A549 (cell line): ENCODE results near the gene ZBTB44. TPM values are rescaled to one million over a fixed set of nuclear protein-coding genes. Genes with fewer than 3 reads are reported as not detected.

ENCODE experiments used
- ATAC-seq, 2 experiments: fragments of 200-7000 bp in 1 of 2; fragments of >200 bp in 1 of 2; cut with Nextera tagmentation in 1 of 2; cut with Tn5 transposase in 1 of 2; 3 replicates each; pipeline versions ENCODE4 v1.8.0 to v1.9.1; 2018 to 2020; ENCODE audit warnings: mild to moderate bottlenecking in 1 of 2, moderate library complexity in 1 of 2
- CTCF ChIA-PET: fragments of 300-600 bp; sonication (Branson Sonifier 250); formaldehyde crosslinking; extraction: SDS; loops from one replicate; lab custom pipeline; 2021; ENCODE audit warnings: antibody characterized with exemption, inconsistent platforms; lab: Yijun Ruan, JAX
- POLR2A ChIA-PET: fragments of 350-600 bp; formaldehyde crosslinking; extraction: SDS; loops from one replicate; lab custom pipeline; 2021; ENCODE audit warnings: antibody characterized with exemption, inconsistent platforms; lab: Yijun Ruan, JAX
- DNase-seq, 2 experiments: peaks; one replicate each; pipeline versions ENCODE4 v3.0.0 to v3.0.0-alpha.2; 2011 to 2016; ENCODE audit warnings: low read depth in 1 of 2, low spot score in 1 of 2
- FAIRE-seq: peaks from 2 replicates; lab custom pipeline; 2011; peaks lifted over from hg19 to GRCh38; lab: Jason Lieb, UNC
- H3K27ac ChIP-seq, 2 experiments: fragments of >200 bp; sonication (Bioruptor Twin); formaldehyde crosslinking; 3 replicates each; pipeline ENCODE4 v1.5.1; 2016 to 2017
- H3K4me1 ChIP-seq: fragments of >200 bp; sonication (Bioruptor Twin); formaldehyde crosslinking; 3 replicates; pipeline ENCODE4 v1.6.1; 2016
- H3K4me2 ChIP-seq: fragments of >200 bp; sonication (Bioruptor Twin); formaldehyde crosslinking; 3 replicates; pipeline ENCODE4 v1.6.1; 2016
- H3K4me3 ChIP-seq: fragments of >200 bp; sonication (Bioruptor Twin); formaldehyde crosslinking; 3 replicates; pipeline ENCODE4 v1.5.1; 2016
- H3K9me3 ChIP-seq: fragments of >200 bp; sonication (Bioruptor Twin); formaldehyde crosslinking; 3 replicates; pipeline ENCODE4 v1.6.1; 2016
- ATOH8 ChIP-seq: fragments of 250-450 bp; sonication (Bioruptor Pico); IDR thresholded peaks from 2 replicates; pipeline ENCODE4 v1.5.0; 2020; ENCODE audit warnings: low read depth, mild to moderate bottlenecking, moderate library complexity
- CBX2 ChIP-seq: fragments of 200-600 bp; sonication (generic); IDR thresholded peaks from 2 replicates; pipeline ENCODE4 v1.6.1; 2016; ENCODE audit warnings: low read depth, mild to moderate bottlenecking, borderline replicate concordance
- CBX8 ChIP-seq: fragments of 200-600 bp; sonication (generic); IDR thresholded peaks from 2 replicates; pipeline ENCODE4 v1.6.1; 2016
- CEBPB ChIP-seq, 2 experiments: fragments of >200 bp in 1 of 2; sonication (Bioruptor Twin) in 1 of 2; formaldehyde crosslinking in 1 of 2; IDR thresholded peaks; 2 replicates each; pipeline ENCODE4 v1.6.1; 2012 to 2016
- CTCF ChIP-seq: fragments of >200 bp; sonication (Bioruptor Twin); formaldehyde crosslinking; IDR thresholded peaks from 3 replicates; pipeline ENCODE4 v1.5.1; 2016
- FOSB ChIP-seq: fragments of 250-450 bp; sonication (Bioruptor Pico); IDR thresholded peaks from 2 replicates; pipeline ENCODE4 v1.5.0; 2020; ENCODE audit warnings: mild to moderate bottlenecking, moderate library complexity
- HES2 ChIP-seq: fragments of >200 bp; sonication (Bioruptor Twin); formaldehyde crosslinking; IDR thresholded peaks from 2 replicates; pipeline ENCODE4 v1.6.1; 2016
- HMGXB4 ChIP-seq: fragments of 250-450 bp; sonication (Bioruptor Pico); IDR thresholded peaks from 2 replicates; pipeline ENCODE4 v1.5.0; 2021; ENCODE audit warnings: mild to moderate bottlenecking, moderate library complexity, borderline replicate concordance
- HOXA7 ChIP-seq: fragments of 250-450 bp; sonication (Bioruptor Pico); IDR thresholded peaks from 2 replicates; pipeline ENCODE4 v1.5.0; 2020; ENCODE audit warnings: mild to moderate bottlenecking, moderate library complexity
- HOXB5 ChIP-seq: fragments of 250-450 bp; sonication (Bioruptor Pico); IDR thresholded peaks from 2 replicates; pipeline ENCODE4 v1.5.0; 2020; ENCODE audit warnings: mild to moderate bottlenecking, moderate library complexity
- JUNB ChIP-seq: fragments of >200 bp; sonication (Bioruptor Twin); formaldehyde crosslinking; IDR thresholded peaks from 2 replicates; pipeline ENCODE4 v1.6.1; 2016
- KDM1A ChIP-seq: fragments of 200-600 bp; sonication (generic); IDR thresholded peaks from 2 replicates; pipeline ENCODE4 v1.6.1; 2016; ENCODE audit warnings: low read depth, mild to moderate bottlenecking
- NPAS2 ChIP-seq: fragments of 250-450 bp; sonication (Bioruptor Pico); IDR thresholded peaks from 2 replicates; pipeline ENCODE4 v1.8.0; 2022; ENCODE audit warnings: mild to moderate bottlenecking, moderate library complexity, borderline replicate concordance
- POLR2A ChIP-seq: IDR thresholded peaks from 2 replicates; pipeline ENCODE4 v1.6.1; 2012; ENCODE audit warnings: mild to moderate bottlenecking, low read length
- RARB ChIP-seq: fragments of 250-450 bp; sonication (Bioruptor Pico); IDR thresholded peaks from 2 replicates; pipeline ENCODE4 v1.8.0; 2021; ENCODE audit warnings: mild to moderate bottlenecking, moderate library complexity
- SMC3 ChIP-seq: fragments of >200 bp; sonication (Bioruptor Twin); formaldehyde crosslinking; IDR thresholded peaks from 3 replicates; pipeline ENCODE4 v1.6.1; 2018; ENCODE audit warnings: inconsistent platforms
- ZSCAN20 ChIP-seq: fragments of 250-450 bp; sonication (Bioruptor Pico); IDR thresholded peaks from 2 replicates; pipeline ENCODE4 v1.8.0; 2022; ENCODE audit warnings: mild to moderate bottlenecking, moderate library complexity
- WGBS: methylation state at CpG from one replicate; pipeline ENCODE4 v1.1.6; 2017; ENCODE audit errors: missing lambda C conversion rate; 5-methylcytosine and 5-hydroxymethylcytosine counted together
- polyA plus RNA-seq, 4 experiments: library from polyadenylated mRNA; depleted of rRNA in 3 of 4; stranded (reverse); fragments of >200 nt; fragmentation: RNase III in 1 of 4; extraction: RNeasy Plus Mini Kit Qiagen cat#74134 plus additional on column Dnase treatment in 1 of 4; gene quantifications; 2 replicates in 3 of 4; 3 replicates in 1 of 4; pipeline ENCODE4 v1.2.3, GENCODE V29; 2011 to 2017
- TF ChIP-seq, protein P1 (sequence below): IDR thresholded peaks from 2 replicates; pipeline ENCODE4 v1.6.1; 2012

ZBTB44 gene
- polyA plus RNA-seq, 2 of the 4 experiments (the other 2 are of a cell fraction) = 6.7 to 16.1 TPM

DNA sequence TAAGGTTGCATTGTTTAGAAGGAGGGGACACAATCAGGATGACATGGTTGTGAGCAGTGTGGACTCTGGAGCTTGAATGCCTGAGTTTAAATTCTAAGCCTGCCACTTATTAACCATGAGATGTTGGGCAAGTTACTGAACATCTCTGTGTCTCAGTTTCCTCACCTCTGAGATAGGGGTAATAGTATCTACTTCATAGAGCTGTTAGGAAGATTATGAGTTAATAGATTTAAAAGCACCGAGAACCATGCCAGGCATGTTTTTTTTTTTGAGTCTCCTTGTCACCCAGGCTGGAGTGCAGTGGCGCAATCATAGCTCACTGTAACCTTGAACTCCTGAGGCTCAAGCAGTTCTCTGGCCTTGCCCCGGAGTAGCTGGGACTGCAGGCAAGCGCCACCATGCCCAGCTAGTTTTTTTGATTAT is 121.9 kb downstream of the ZBTB44 start:
- CTCF ChIA-PET = interaction anchor here (1.4 to 1.7 kb wide), 2 partner anchors 8 to 20 kb away, joined by 3 to 6 read pairs; no protein-coding TSS in a partner anchor
- FAIRE-seq (no peak), ATAC-seq (no peak)

DNA sequence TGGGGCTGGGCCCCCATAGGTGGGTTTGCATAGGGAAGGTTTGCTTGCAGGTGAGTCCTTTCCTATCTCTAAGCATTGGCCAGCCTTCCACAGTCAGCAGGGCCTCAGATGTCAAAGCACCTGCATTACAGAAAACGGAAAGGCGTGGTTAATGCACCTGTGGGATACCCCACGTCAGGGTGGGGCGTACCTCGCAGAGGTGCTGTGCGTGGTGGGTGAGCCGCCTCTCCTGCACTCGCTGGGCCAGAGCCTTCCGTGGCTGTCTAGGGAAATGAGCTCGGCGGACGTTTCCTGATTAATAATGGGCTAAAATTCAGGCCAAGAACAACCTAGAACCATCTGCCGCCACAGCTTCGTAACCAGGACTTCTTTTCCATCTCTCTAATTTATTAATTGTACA is 122.8 kb downstream of the ZBTB44 start:
- DNase-seq (no peak), FAIRE-seq (no peak), ATAC-seq (no peak)
- Histone ChIP-seq H3K27ac (no peak overlapping the region), H3K4me2 (no peak overlapping the region), H3K4me3 (no peak overlapping the region), H3K4me1 (no peaks in the 10 kb centered on the region), H3K9me3 (no peaks in the 10 kb centered on the region)
- 91% methylated on average over 12 of the region's 14 CpGs for WGBS
- no peak for TF ChIP-seq KDM1A
- no peak for TF ChIP-seq JUNB
- no peak for TF ChIP-seq CBX8
- TF ChIP-seq SMC3 = no peak
- TF ChIP-seq ATOH8 = no peak
- no peak for TF ChIP-seq HOXA7 (CRISPR knock-in tag)
- TF ChIP-seq, protein P1, sequence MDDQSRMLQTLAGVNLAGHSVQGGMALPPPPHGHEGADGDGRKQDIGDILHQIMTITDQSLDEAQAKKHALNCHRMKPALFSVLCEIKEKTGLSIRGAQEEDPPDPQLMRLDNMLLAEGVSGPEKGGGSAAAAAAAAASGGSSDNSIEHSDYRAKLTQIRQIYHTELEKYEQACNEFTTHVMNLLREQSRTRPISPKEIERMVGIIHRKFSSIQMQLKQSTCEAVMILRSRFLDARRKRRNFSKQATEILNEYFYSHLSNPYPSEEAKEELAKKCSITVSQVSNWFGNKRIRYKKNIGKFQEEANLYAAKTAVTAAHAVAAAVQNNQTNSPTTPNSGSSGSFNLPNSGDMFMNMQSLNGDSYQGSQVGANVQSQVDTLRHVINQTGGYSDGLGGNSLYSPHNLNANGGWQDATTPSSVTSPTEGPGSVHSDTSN = no peak
- TF ChIP-seq HES2 = no peak
- TF ChIP-seq CTCF = no peak
- no peak for TF ChIP-seq CBX2
- no peak for TF ChIP-seq HMGXB4 (CRISPR knock-in tag)
- TF ChIP-seq NPAS2 = no peak
- TF ChIP-seq POLR2A = no peak
- TF ChIP-seq, all 56 proteins: peak for 0
- ChIA-PET POLR2A (no interaction called here), CTCF (interaction anchor here (1.4 to 1.7 kb wide), 2 partner anchors 9 to 21 kb away, joined by 3 to 6 read pairs; no protein-coding TSS in a partner anchor)

More for the DNA sequence above, 121.9 kb downstream of the ZBTB44 start:
- Histone ChIP-seq H3K27ac (no peak overlapping the region), H3K9me3 (no peaks in the 10 kb centered on the region), H3K4me3 (no peak overlapping the region), H3K4me1 (no peaks in the 10 kb centered on the region), H3K4me2 (no peak overlapping the region)
- no peak for TF ChIP-seq ZSCAN20 (CRISPR knock-in tag)
- TF ChIP-seq CEBPB (IDR thresholded peaks at IDR 0.05) = no peak
- no peak for TF ChIP-seq HMGXB4 (CRISPR knock-in tag)
- no peak for TF ChIP-seq FOSB (CRISPR knock-in tag)
- TF ChIP-seq RARB (CRISPR knock-in tag) = no peak
- TF ChIP-seq HOXB5 (CRISPR knock-in tag) = no peak
- no peak for DNase-seq
- WGBS = 49% methylated on average over 4 of the region's 4 CpGs
- POLR2A ChIA-PET = no interaction called here
